IPS-18c (cell line): ENCODE measurements around the gene UBE2G2.

Experiments
- H3K4me3 ChIP-seq: 2 replicates; pipeline ENCODE4 v1.7.0; 2013; ENCODE audit warnings: low read depth, mild to moderate bottlenecking, low read length, moderate library complexity; ENCODE audit not compliant: insufficient read depth
- H3K9me3 ChIP-seq: one replicate; pipeline ENCODE4 v1.6.1; 2013; ENCODE audit warnings: mild to moderate bottlenecking, low read length, moderate library complexity; ENCODE audit not compliant: control insufficient read depth, insufficient read depth

The UBE2G2 gene

DNA sequence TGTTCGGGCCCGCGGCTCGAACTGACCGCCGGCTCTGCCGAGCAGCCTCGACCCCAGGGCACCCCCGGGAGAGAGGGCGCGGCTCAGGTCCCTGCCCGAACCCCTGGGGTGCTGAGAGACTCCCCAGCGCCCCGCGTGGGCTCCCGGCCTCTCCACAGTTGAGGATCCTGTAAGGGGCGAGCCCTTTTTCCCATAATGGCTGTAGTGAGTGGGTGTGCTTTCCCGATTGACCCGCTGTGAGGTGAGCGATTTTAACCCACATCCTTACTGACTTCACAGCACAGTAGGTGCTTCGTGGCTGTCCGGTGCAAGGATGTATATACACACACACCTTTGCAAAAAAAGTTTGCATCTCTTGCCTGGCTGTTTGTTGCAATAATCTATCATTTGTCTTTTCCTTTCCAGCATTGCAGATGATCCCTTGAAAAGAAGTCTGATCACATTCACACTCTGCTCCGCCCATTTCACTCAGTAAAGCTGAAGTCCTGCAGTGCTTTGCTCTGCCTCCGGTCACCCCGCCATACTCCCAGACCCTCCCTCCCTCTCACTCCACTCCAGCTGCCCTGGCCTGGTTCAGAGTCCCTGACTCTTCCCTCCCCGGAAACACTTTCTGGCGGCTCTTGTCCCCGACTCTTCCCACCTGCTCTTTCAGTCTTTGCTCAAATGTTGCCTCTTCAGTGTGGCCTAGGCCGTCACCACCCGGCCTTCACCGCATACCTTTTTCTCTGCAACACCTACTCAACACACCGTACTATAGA, 955 bp upstream of the UBE2G2 start:
- Histone ChIP-seq H3K4me3 (peak overlapping the region; percentile 92), H3K9me3 (no peaks in the 10 kb centered on the region)

DNA sequence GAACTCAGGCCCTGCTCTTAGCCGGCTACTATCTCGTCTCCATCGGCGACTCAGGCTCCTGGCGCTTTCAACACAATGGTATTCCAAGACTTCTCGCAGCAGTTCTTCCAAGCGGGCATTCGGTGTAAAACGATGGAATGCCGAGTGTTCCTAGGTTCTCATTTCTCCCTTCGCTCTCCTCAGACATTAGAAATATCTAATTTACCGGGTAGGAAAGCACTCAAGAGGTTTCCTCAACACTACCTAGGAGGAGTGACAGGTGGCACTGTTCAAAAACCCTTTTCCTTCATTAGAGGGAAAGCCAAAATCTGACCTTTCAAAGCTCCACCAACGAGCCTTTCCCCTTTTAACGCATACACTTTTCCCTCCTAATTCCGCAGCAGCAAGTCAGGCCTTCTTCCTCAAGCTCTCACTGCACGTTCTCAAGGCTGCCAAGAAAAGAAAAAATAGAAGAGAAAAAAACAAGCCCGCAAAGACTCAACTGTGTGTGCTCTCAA, 601 bp downstream of the UBE2G2 start:
- Histone ChIP-seq H3K4me3 (peak overlapping the region; percentile 92), H3K9me3 (no peaks in the 10 kb centered on the region)

DNA sequence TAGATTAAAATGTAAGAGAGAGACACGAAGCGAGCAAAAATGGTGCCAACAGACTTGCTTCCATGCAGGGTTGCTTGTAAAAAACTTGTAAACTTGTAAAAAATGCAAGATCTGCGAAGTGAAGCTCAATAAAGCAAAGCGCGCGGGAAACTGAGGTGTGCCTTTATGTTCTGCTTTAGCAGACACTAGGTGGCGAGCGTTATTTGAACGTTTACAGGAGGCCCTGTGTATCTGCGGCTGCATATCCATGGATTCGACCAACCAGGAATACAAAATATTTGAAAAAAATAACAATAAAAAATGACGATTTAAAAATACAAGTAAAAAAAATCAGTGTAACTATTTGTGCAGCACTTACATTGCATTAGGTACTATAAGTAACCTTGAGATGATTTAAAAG, 1.5 kb downstream of the UBE2G2 start:
- peak overlapping the region; percentile 92; the same call in 1 of the 2 replicates for H3K4me3 ChIP-seq
- H3K9me3 ChIP-seq = no peaks in the 10 kb centered on the region

DNA sequence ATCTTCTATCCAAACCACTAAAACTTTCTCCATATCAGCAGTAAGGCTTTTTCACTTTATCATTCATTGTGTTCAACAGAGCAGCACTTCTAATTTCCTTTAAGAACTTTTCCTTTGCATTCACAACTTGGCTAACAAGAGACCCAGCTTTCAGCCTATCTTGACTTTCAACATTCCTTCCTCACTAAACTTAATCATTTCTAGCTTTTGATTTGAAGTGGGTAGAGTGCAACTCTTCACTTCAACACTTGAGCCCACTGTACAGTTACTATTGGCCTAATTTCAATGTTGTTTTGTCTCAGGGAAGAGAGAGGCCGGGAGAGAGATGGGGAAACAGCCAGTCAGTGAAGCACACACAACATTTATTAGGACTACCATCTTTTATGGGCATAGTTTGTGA, 2.0 kb downstream of the UBE2G2 start:
- no peaks in the 10 kb centered on the region for H3K9me3 ChIP-seq
- H3K4me3 ChIP-seq = no peak overlapping the region

DNA sequence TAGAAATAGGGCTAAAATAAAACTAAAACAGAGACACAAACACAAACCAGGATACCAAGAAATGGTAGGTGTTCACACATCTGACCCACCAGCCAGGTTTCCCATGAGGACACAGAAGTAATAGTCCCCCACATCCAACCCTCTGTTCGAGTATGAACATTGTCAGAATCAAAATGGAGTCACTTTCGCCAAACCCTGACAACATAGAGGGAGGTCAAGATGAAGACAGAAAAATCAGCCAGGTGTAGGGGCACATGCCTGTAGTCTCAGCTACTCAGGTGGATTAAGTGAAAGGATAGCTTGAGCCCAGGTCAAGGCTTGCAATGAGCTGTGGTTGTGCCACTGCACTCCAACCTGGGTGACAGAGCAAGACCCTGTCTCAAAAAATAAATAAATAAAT, 3.8 kb downstream of the UBE2G2 start:
- Histone ChIP-seq H3K9me3 (no peaks in the 10 kb centered on the region), H3K4me3 (no peak overlapping the region)

DNA sequence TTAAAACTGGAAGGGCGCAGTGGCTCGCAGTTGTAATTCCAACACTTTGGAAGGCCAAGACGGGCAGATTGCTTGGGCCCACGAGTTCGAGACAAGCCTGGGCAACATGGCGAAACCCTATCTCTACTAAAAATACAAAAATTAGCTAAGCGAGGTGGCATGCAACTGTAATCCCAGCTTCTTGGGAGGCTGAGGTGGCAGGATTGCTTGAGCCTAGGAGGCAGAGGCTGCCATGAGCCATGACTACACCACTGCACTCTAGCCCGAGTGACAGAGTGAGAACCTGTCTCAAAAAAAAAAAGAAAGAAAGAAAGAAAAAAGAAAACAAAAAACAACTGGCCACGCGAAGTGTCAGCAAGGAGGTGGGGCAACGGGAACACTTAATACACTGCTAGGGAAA, 6.3 kb downstream of the UBE2G2 start:
- no peaks in the 10 kb centered on the region for H3K9me3 ChIP-seq
- H3K4me3 ChIP-seq = no peak overlapping the region

DNA sequence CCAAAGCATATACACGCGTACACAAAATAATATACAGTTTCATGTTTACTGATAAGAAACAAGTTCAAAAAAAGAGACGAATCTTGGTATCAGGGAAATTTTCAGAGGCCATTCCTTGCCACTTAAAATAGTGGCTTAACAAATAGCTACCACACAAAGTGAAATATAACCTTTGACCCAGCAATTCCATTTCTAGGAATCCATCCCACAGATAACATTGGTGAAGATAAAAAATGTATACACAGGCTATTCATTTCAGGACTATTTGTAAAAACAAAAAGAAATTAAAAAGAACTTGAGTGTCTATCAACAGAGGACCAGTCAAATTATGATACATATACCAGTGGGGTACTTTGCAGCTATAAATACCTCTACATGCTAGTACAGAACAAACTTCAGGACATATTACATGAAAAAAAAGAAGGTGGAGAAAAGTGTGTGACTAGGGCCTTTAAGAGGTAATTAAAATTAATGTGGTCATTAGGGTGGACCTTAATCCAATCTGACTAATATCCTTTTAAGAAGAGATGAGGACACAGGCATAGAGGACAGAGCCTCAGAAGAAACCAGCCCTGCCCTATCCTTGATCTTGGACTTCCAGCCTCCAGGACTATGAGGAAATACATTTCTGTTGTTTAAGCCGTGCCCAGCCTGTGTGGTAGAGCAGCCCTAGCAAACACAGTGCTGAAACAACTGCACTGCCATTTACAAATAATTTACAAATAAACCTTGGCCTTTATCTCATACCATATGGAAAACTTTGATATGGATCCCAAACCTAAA, 7.8 kb downstream of the UBE2G2 start:
- no peaks in the 10 kb centered on the region for H3K9me3 ChIP-seq
- H3K4me3 ChIP-seq = no peak overlapping the region

DNA sequence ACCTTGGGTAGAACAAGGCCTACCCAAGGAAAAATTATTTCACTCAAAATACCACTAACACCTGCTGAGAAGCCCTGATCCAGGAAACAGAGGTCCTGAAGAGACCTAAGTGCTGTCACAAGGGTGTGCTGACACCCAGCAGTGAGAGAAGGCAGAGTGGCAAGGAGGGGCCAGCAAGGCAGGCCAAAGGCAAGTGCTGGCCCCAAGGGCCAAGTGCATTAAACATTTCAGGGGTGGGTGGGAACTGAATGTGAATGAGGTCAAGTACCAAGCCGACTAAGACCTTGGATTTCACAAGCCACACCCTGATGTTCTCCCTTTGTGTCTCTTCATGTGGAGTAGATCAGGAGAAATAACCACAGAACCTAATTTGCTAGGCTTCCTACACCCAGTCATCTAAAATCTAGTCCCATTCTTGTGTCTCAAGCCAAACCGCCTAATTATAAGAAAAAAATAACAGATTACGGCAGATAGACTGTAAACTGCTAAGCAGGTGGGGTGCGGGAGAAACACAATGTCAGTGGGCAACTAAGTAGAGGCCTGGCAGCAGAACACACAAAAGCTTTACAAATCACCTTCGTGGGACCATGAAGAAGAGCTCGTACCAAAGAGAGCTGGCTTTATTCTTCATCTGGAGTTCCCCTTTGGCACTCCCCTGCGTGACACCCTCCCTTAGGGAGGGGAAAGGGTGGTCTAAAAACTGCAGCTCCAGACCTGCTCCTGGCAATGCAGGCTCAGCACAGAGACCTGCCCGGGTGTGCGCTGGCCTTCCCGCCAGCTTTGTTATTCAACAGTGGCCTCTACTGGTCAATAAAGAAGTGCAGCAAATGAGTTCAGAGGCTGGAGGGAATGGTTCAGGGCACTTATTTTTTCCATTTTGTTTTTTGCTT, 8.7 kb downstream of the UBE2G2 start:
- Histone ChIP-seq H3K4me3 (no peak overlapping the region), H3K9me3 (no peaks in the 10 kb centered on the region)

DNA sequence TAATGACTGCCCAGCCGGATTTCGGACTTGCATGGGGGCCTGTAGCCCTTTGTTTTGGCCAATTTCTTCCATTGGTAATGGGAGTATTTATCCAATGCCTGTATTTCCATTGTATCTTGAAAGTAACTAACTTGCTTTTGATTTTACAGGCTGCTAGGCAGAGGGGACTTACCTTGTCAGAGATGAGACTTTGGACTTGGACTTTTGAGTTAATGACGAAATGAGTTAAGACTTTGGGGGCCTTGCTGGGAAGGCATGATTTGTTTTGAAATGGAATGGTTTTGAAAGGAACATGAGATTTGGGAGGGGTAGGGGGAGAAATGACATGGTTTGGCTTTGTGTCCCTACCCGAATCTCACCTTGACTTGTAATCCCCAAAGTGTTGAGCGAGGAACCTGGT, 9.6 kb downstream of the UBE2G2 start:
- H3K9me3 ChIP-seq = peaks cover under 1% of the 10 kb centered on the region
- H3K4me3 ChIP-seq = no peak overlapping the region

DNA sequence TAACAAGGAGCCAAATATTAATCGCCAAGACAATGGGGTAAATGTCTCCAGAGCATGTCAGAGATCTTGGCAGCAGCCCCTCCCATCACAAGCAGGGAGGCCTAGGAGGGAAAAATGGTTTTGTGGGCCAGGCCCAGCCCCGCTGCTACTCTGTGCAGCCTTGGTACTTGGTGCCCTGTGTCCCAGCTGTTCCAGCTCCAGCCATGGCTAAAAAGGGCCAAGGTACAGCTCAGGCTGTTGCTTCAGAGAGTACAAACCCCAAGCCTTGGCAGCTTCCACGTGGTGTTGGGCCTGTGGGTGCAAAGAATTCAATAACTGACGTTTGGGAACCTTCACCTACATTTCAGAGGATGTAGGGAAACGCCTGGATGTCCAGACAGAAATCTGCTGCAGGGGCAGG, 10.4 kb downstream of the UBE2G2 start:
- H3K4me3 ChIP-seq = no peak overlapping the region
- H3K9me3 ChIP-seq = peaks cover 2% of the 10 kb centered on the region

DNA sequence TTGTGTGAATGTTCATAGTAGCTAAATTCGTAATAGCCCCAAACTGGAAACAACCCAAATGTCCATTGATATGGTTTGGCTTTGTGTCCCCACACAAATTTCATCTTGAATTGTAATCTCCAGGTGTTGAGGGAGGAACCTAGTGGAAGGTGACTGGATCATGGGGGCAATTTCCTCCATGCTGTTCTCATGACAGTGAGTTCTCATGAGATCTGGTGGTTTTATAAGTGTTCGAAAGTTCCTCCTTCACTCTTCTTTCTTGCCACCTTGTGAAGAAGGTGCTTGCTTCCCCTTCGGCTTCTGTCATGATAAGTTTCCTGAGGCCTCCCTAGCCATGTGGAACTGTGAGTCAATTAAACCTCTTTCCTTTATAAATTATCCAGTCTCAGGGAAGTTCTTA, 11.3 kb downstream of the UBE2G2 start:
- no peak overlapping the region for H3K4me3 ChIP-seq
- peaks cover 2% of the 10 kb centered on the region for H3K9me3 ChIP-seq

DNA sequence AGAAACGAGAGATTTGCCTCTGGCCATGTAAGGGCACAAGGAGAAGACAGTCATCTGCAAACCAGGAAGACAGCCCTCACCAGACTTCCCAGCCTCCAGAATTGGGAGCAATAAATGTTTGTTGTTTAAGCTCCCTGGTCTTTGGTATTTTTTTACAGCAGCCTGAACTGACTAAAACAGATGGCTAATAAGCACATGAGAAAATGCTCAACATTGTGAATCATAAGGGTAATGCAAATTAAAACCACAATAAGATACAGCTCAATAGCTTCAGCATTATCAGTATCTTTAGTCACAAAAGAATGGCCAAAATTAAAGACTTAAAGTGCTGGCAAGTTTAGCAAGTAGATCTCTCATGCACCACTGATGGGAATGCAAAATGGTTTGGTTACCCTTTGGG, 11.7 kb downstream of the UBE2G2 start:
- no peak overlapping the region for H3K4me3 ChIP-seq
- peaks cover 6% of the 10 kb centered on the region for H3K9me3 ChIP-seq

DNA sequence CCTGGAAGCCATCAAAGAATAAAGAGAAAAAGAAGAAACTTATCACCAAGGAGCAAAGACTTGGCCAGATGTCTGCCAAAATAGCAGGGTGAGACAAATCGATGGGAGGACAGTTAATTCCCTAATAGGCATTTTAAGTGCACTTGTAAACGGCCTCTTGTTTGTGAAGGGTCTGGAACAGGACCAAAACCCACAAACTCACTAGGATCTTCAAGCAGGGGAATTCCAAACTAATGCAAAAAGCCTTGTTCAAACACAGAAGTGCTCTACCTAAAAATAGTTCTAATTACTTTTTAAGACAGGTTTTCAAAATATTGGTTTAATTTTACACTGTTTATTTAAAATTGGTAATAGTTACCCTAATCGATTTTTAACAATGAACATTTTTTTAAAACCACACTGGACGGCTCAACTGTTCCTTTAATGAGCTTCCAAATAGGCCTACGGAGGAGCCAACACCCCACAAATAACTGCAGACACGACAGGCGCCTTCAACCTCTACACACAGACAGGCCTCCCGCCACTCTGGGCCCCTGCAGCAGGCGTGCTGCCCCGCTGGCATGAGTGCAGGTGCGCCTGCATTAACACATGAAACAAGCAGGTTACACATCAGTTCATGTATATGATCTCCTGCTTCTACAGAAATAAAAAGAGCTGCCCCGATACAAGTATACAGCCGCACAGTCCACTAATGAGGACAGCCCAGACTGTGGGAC, 15.8 kb downstream of the UBE2G2 start:
- Histone ChIP-seq H3K9me3 (peaks cover 6% of the 10 kb centered on the region), H3K4me3 (no peak overlapping the region)

DNA sequence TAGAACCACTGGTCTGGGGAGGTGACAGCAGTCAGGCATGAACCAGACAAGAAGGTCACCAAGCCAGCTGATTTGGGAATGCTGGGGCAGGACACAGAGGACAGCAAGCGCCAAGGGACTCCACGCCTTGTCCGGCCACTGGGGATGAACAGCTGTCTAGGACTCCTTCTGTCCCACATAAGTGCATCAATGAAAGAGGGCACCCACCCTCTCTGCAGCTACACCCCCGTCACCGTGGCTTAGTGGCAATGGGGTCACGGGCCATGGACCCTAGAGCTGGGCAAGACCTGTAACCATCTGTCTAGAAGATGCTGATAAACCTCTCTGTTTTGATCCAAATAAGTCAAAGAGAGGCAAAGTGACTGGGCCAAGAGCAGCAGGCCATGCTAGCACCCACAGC, 16.8 kb downstream of the UBE2G2 start:
- Histone ChIP-seq H3K4me3 (no peak overlapping the region), H3K9me3 (peaks cover 6% of the 10 kb centered on the region)

DNA sequence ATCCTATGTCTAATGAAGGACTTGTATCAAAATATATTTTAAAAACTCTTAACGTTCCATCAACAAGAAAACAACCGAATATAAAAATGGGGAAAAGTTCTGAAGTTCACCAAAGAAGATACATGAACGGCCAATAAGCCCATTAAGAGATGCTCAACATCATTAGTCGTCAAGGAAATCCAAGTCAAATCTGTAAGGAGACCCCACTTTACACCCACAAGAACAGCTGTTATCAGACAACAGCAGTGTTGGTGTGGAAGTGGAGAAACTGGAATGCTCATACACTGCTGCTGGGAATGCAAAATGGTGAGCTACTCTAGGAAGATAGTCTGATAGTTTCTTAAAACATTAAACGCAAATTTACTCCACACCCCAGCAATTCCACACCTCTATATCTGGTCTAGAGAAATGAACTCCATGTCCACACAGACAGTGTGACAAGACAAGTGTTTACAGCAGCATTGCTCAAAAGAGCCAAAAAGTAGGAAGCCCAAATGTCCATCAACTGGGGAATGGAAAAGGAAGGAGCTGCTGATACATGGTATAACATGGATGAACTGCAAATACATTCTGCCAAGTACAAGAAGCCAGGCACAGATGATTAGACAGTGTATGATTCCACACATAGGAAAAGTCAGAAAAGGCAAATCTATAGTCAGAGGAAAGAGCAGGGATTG, 18.5 kb downstream of the UBE2G2 start:
- no peak overlapping the region for H3K4me3 ChIP-seq
- peaks cover 6% of the 10 kb centered on the region for H3K9me3 ChIP-seq

DNA sequence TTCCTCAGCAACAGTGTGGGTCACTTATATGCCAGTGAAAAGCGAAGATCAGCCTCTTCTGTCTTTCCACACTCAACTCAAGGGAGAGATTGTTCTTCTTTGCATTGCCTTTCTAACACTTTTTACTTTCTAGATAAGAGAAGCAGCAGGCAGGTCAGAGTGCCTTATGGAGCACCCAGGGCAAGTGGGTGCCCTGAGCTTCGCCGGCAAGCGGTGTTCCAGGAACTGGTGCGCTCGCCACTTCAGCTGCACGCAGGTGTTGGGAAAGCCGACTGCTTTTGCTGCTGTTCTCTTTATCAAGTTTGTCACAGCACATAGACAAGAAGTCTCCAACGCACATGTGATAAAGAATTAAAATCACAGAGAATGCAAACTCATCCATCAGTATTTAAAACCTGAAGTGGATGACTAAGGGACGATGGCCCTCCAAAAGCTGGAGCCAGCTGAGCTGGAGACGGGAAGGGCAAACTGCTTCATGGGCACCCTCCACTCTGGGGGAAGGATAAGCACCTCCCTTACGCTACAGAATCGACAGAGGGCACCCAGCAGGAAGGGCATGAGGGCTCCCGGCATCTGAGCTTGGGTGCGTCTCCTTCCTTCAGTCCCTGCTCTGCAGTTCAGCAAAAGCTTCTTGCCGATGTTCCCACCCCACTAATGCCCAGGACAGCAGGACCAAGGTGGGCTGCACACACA, 20.7 kb downstream of the UBE2G2 start:
- Histone ChIP-seq H3K4me3 (no peak overlapping the region), H3K9me3 (peaks cover 4% of the 10 kb centered on the region)
